Thymus (tissue), 11 donors: ENCODE results near the gene ARVCF. TPM values are rescaled to one million over a fixed set of nuclear protein-coding genes. Genes with fewer than 3 reads are reported as not detected.

Experiments
- DNase-seq, 9 donors: peaks; one replicate each; pipeline ENCODE4 v3.0.0-alpha.2; 2013; ENCODE audit warnings: low spot score in 9 of 9, low read depth in 6 of 9, missing footprints in 1 of 9
- H3K27ac ChIP-seq, 2 donors: one replicate each; pipeline ENCODE4 v1.5.1; 2013; ENCODE audit warnings: control low read depth in 1 of 2, low read depth in 1 of 2, low read length in 1 of 2, mild to moderate bottlenecking in 1 of 2, moderate library complexity in 1 of 2
- H3K27me3 ChIP-seq, 2 donors: one replicate each; pipeline ENCODE4 v1.5.1; 2013; ENCODE audit warnings: low read length in 1 of 2; ENCODE audit not compliant: control insufficient read depth in 2 of 2, insufficient read depth in 1 of 2
- H3K36me3 ChIP-seq, 2 donors: one replicate each; pipeline ENCODE4 v1.5.1; 2013; ENCODE audit warnings: low read length in 1 of 2, mild to moderate bottlenecking in 1 of 2, moderate library complexity in 1 of 2; ENCODE audit not compliant: control insufficient read depth in 2 of 2, insufficient read depth in 2 of 2
- H3K4me1 ChIP-seq, 2 donors: one replicate each; pipeline ENCODE4 v1.5.1; 2013; ENCODE audit warnings: low read length in 2 of 2; ENCODE audit not compliant: control insufficient read depth in 2 of 2, insufficient read depth in 2 of 2
- H3K4me3 ChIP-seq, 2 donors: one replicate each; pipeline ENCODE4 v1.5.1; 2013; ENCODE audit warnings: low read length in 2 of 2, control low read depth in 1 of 2, mild to moderate bottlenecking in 1 of 2
- H3K9me3 ChIP-seq, 2 donors: one replicate each; pipeline ENCODE4 v1.5.1; 2013; ENCODE audit warnings: low read length in 1 of 2, mild to moderate bottlenecking in 1 of 2; ENCODE audit not compliant: control insufficient read depth in 2 of 2, insufficient read depth in 1 of 2
- WGBS: extraction: QIAGEN DNeasy Blood & Tissue Kit; methylation state at CpG from one replicate; pipeline ENCODE4 v1.1.7; 2013; 5-methylcytosine and 5-hydroxymethylcytosine counted together
- polyA plus RNA-seq: library from polyadenylated mRNA; stranded (reverse); fragments of 200-250 nt; gene quantifications from one replicate; pipeline ENCODE4 v1.2.3, GENCODE V29; 2013
- total RNA-seq: library from RNA; stranded (reverse); fragments of 120-200 nt; gene quantifications from one replicate; pipeline ENCODE4 v1.2.4, GENCODE V29; 2013
- donor health status: healthy.

Gene ARVCF
- total and polyA plus RNA-seq, 2 donors: 2.1 to 8.2 TPM

DNA sequence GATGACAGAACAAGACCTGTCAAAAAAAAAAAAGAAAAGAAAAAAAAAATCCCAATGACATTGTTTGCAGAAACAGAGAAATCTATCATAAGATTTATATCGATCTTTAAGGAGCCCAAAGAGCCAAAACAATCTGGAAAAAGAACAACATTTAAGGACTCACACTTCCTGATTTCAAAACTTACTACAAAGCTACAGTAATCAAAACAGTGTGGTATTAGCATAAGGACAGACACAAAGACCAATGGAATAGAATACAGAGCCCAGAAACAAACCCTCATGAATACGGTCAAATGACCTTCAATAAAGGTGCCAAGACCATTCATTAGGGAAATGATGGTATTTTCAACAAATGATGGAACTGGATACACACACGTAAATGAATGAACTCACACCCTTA lies 12.2 kb downstream of the ARVCF start:
- WGBS: 99% methylated on average over 3 of the region's 3 CpGs
- H3K27ac ChIP-seq: no peak overlapping the region

DNA sequence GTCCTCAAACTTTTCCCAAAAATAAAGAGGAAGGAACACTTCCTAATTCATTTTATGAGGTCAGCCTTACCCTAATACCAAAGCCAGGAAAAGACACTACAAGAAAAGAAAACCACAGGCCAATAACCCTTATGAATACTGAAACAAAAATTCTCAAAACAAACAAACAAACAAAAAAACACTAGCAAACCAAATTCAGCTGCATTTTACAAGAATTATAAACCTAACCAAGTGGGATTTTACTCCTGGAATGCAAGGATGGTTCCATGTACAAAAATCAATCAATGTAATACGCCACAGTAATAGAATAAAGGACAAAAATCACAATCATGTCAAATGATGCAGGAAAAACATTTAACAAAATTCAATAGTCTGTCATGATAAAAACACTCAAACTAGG lies 13.3 kb downstream of the ARVCF start:
- H3K27ac ChIP-seq: no peak overlapping the region
- peaks cover 0 to 2% of the 10 kb centered on the region in 2 donors for H3K27me3 ChIP-seq
- WGBS: 99% methylated on average over 1 of the region's 1 CpG
- no peaks in the 10 kb centered on the region for H3K9me3 ChIP-seq
- H3K36me3 ChIP-seq: no peaks in the 10 kb centered on the region
- DNase-seq: no peak
- H3K4me3 ChIP-seq: no peak overlapping the region
- H3K4me1 ChIP-seq: no peaks in the 10 kb centered on the region

More for the DNA sequence above, 12.2 kb downstream of the ARVCF start:
- no peaks in the 10 kb centered on the region for H3K36me3 ChIP-seq
- H3K4me3 ChIP-seq: no peak overlapping the region
- peaks cover 0 to 2% of the 10 kb centered on the region in 2 donors for H3K27me3 ChIP-seq
- H3K9me3 ChIP-seq: no peaks in the 10 kb centered on the region
- H3K4me1 ChIP-seq: no peaks in the 10 kb centered on the region
- DNase-seq: no peak

DNA sequence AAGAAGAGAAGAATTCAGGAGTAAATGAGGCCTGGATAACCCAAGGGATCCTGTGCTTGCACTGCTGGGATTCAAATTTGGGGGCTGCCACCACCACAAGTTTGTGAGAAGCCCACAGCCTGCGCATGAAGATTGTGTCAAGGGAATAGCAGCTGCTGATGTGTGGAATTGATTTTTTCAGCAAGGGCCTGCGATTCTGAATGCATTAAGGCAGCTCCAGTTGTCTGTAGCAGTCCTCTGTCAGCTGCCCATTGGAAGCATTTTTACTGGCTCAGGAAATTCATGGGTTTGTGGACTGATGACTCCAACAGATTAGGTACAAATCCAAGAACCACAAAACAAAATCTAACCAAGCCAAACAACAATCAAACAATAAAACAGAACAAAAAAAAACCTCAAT lies 14.0 kb downstream of the ARVCF start:
- Histone ChIP-seq H3K27me3 (peaks cover 0 to 2% of the 10 kb centered on the region in 2 donors), H3K27ac (no peak overlapping the region), H3K36me3 (no peaks in the 10 kb centered on the region), H3K4me3 (no peak overlapping the region), H3K9me3 (no peaks in the 10 kb centered on the region), H3K4me1 (no peaks in the 10 kb centered on the region)
- DNase-seq: no peak
- 96% methylated on average over 2 of the region's 2 CpGs for WGBS

DNA sequence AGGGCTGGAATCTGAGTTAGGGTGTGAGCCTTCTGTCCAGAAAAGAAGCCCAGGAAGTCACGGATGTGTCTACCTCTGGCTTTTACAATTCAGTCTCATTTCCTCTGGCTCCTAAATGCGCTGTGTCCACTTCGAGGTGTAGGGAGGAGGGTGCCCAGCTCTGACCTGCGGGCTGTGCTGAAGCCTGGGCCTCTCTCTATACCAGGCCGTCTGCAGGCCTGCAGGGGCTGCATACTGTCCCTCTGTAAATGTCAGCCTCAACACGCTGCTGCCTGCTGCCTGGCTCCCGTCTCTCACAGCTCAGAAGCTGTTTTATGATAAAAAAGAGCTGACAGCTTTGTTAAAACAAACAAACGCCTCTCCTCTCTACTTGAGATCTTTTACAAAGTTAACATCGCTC lies 14.5 kb downstream of the ARVCF start:
- H3K9me3 ChIP-seq: no peaks in the 10 kb centered on the region
- DNase-seq: no peak
- no peak overlapping the region for H3K27ac ChIP-seq
- no peaks in the 10 kb centered on the region for H3K36me3 ChIP-seq
- H3K27me3 ChIP-seq: peaks cover 0 to 2% of the 10 kb centered on the region in 2 donors
- WGBS: 93% methylated on average over 9 of the region's 9 CpGs
- H3K4me1 ChIP-seq: no peaks in the 10 kb centered on the region
- no peak overlapping the region for H3K4me3 ChIP-seq

- H3K4me3 ChIP-seq: no peak overlapping the region
- no peaks in the 10 kb centered on the region for H3K36me3 ChIP-seq
- peaks cover 0 to 2% of the 10 kb centered on the region in 2 donors for H3K27me3 ChIP-seq
- H3K9me3 ChIP-seq: no peaks in the 10 kb centered on the region
- no peak overlapping the region for H3K27ac ChIP-seq
- DNase-seq: no peak
- H3K4me1 ChIP-seq: no peaks in the 10 kb centered on the region
- WGBS: 44% methylated on average over 11 of the region's 11 CpGs
These were observed 15.5 kb downstream of the ARVCF start for GRCh38 chr22:20001082-20001638.

DNA sequence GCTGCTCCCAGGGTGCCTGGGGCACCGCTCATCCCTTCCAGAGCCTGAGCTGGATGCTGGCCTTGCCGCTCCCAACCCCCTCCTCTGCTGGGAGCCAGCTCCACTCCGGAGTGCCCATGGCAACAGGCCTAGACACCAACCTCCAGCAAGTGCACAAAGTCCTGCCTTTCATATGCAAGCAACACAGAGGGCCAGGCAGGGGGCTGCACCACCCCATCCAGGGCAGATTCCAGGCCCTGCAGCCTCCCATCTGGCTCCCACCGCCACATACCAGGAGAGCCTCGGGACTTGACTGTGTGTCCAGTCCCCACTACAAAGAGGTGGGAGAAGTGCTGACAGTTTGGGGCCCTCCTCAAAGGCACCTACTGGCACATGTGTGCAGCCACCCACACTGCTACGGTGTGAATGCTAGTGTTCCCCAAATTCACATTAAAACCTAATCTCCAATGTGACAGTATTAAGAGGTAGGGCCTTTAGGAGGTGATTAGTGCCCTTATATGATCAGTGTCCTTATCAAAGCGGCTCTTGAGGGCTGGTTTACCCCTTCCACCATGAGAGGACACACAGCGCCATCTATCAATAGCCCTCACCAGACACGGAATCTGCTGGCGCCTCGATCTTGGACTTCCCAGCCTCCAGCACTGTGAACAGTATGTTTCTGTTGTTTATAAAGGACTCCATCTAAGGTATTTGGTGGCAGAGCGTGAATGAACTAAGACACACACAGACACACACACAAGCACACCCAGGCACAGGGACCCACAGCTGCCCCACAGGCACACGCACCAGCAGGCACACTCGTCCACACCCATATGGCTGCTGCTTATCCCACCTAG lies 16.2 kb downstream of the ARVCF start:
- Histone ChIP-seq H3K27me3 (peaks cover 0 to 2% of the 10 kb centered on the region in 2 donors), H3K4me3 (no peak overlapping the region), H3K27ac (no peak overlapping the region), H3K36me3 (no peaks in the 10 kb centered on the region), H3K9me3 (no peaks in the 10 kb centered on the region), H3K4me1 (no peaks in the 10 kb centered on the region)
- 94% methylated on average over 14 of the region's 14 CpGs for WGBS
- no peak for DNase-seq

- Histone ChIP-seq H3K9me3 (no peaks in the 10 kb centered on the region), H3K27ac (no peak overlapping the region), H3K4me3 (no peak overlapping the region), H3K27me3 (peaks cover 0 to 2% of the 10 kb centered on the region in 2 donors), H3K4me1 (no peaks in the 10 kb centered on the region), H3K36me3 (no peaks in the 10 kb centered on the region)
- no peak for DNase-seq
- 88% methylated on average over 8 of the region's 8 CpGs for WGBS
These were observed 17.4 kb downstream of the ARVCF start for GRCh38 chr22:19998991-19999820.

- H3K9me3 ChIP-seq: no peaks in the 10 kb centered on the region
- no peaks in the 10 kb centered on the region for H3K36me3 ChIP-seq
- H3K27me3 ChIP-seq: peaks cover 0 to 2% of the 10 kb centered on the region in 2 donors
- H3K27ac ChIP-seq: no peak overlapping the region
- 78% methylated on average over 16 of the region's 16 CpGs for WGBS
- no peaks in the 10 kb centered on the region for H3K4me1 ChIP-seq
- no peak overlapping the region for H3K4me3 ChIP-seq
- no peak for DNase-seq
These were observed 18.2 kb downstream of the ARVCF start for GRCh38 chr22:19998232-19998951.
